Measurements from ENCODE around the gene IL22RA1. TPM values are rescaled to one million over a fixed set of nuclear protein-coding genes. Genes with fewer than 3 reads are reported as not detected.
A peak's percentile ranks its signal among the peaks of the same experiment; 100 is the strongest.

Gene IL22RA1
- total and polyA plus RNA-seq, 8 donors = 0.26 to 0.73 (median 0.43) TPM

- ATAC-seq (peak; percentile 72), DNase-seq (no peak)
- Histone ChIP-seq H3K36me3 (no peaks in the 10 kb centered on the region), H3K27ac (no peak overlapping the region), H3K27me3 (peaks cover 0 to 28% of the 10 kb centered on the region in 2 donors), H3K9me3 (no peaks in the 10 kb centered on the region), H3K4me1 (peaks cover 0 to 2% of the 10 kb centered on the region in 2 donors), H3K4me3 (no peak overlapping the region)
- TF ChIP-seq CTCF (IDR thresholded peaks at IDR 0.05) = no peak
- intact Hi-C loops (cut with DNase I) = no loop called here
These were observed 38.7 kb upstream of the IL22RA1 start for GRCh38 chr1:24181619-24182018.

- Histone ChIP-seq H3K36me3 (no peaks in the 10 kb centered on the region), H3K9me3 (no peaks in the 10 kb centered on the region), H3K27me3 (peaks cover 0 to 18% of the 10 kb centered on the region in 2 donors), H3K4me3 (no peak overlapping the region), H3K4me1 (no peaks in the 10 kb centered on the region), H3K27ac (no peak overlapping the region)
- DNase-seq (no peak), ATAC-seq (no peak)
- no peak for TF ChIP-seq CTCF (IDR thresholded peaks at IDR 0.05)
- intact Hi-C loops (cut with DNase I) = no loop called here
These were observed 37.7 kb upstream of the IL22RA1 start for GRCh38 chr1:24180676-24181075.

- Histone ChIP-seq H3K4me3 (no peak overlapping the region), H3K36me3 (no peaks in the 10 kb centered on the region), H3K9me3 (no peaks in the 10 kb centered on the region), H3K27ac (no peak overlapping the region), H3K27me3 (peaks cover 0 to 12% of the 10 kb centered on the region in 2 donors), H3K4me1 (no peaks in the 10 kb centered on the region)
- no peak for DNase-seq
- intact Hi-C loops (cut with DNase I) = no loop called here
- no peak for ATAC-seq
- TF ChIP-seq CTCF (IDR thresholded peaks at IDR 0.05) = no peak
These were observed 36.4 kb upstream of the IL22RA1 start for GRCh38 chr1:24179251-24179840.

GRCh38 chr1:24178407-24178806 is 35.5 kb upstream of the IL22RA1 start:
- no peak for TF ChIP-seq CTCF (IDR thresholded peaks at IDR 0.05)
- Histone ChIP-seq H3K27me3 (peaks cover 0 to 12% of the 10 kb centered on the region in 2 donors), H3K36me3 (no peaks in the 10 kb centered on the region), H3K27ac (no peak overlapping the region), H3K4me3 (no peak overlapping the region), H3K9me3 (no peaks in the 10 kb centered on the region), H3K4me1 (no peaks in the 10 kb centered on the region)
- intact Hi-C loops (cut with DNase I) = no loop called here
- no peak for DNase-seq
- no peak for ATAC-seq

GRCh38 chr1:24177161-24177560 is 34.2 kb upstream of the IL22RA1 start:
- no peak for TF ChIP-seq CTCF (IDR thresholded peaks at IDR 0.05)
- Histone ChIP-seq H3K9me3 (no peaks in the 10 kb centered on the region), H3K27ac (no peak overlapping the region), H3K27me3 (peaks cover 0 to 12% of the 10 kb centered on the region in 2 donors), H3K4me3 (no peak overlapping the region), H3K36me3 (no peaks in the 10 kb centered on the region), H3K4me1 (no peaks in the 10 kb centered on the region)
- no peak for DNase-seq
- no peak for ATAC-seq
- intact Hi-C loops (cut with DNase I) = no loop called here

All from left lung (tissue), 10 donors.